ENCODE measurements around the gene FGD4.

DNA sequence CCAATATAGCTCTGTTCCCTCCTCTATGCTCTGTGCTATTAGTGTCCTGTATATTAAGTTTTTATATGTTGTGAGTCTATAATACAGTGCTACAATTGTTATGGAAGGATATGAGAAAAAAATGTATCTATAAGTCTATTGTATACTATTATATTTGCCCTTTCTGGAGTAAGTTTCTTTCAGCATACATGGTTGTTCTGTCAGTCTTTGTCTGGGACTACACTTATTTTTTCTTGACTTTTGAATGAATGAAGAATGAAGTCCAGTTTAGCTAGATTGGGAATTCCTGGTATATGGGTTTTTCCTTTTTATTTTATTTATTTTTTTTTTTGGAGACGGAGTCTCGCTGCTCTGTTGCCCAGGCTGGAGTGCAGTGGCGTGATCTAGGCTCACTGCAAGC lies 203.7 kb downstream of the FGD4 start:
- TF ChIP-seq POLR2AphosphoS5 (IDR thresholded peaks at IDR 0.05; ENCODE audit: borderline replicate concordance, low read depth, low read length) (no peak), EZH2 (IDR thresholded peaks at IDR 0.05) (no peak)
